ENCODE results near the gene FADS6.

FADS6 gene

DNA sequence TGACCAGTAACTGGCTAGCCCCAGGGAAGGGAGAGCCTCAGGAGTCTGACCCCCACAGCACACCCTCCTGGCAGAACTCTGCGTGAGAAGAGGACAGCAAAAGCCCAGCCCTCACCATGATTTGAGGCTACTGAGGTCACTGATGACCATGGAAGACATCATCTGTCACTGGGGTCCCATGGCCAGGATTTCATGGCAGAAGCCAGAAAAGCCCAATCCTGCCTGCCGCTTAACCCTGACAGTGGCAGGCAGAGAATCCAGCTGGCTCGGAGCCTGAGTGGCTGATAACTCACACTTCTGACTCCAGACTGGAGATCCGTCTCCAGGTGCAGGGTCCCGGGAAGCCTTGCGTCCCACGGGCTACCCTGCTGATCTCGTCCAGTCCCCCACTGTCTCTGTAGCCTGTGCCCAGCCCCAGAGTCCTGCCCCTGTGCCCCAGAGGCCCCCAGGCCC lies 51.3 kb downstream of the FADS6 start:
- TF ChIP-seq, protein P1, sequence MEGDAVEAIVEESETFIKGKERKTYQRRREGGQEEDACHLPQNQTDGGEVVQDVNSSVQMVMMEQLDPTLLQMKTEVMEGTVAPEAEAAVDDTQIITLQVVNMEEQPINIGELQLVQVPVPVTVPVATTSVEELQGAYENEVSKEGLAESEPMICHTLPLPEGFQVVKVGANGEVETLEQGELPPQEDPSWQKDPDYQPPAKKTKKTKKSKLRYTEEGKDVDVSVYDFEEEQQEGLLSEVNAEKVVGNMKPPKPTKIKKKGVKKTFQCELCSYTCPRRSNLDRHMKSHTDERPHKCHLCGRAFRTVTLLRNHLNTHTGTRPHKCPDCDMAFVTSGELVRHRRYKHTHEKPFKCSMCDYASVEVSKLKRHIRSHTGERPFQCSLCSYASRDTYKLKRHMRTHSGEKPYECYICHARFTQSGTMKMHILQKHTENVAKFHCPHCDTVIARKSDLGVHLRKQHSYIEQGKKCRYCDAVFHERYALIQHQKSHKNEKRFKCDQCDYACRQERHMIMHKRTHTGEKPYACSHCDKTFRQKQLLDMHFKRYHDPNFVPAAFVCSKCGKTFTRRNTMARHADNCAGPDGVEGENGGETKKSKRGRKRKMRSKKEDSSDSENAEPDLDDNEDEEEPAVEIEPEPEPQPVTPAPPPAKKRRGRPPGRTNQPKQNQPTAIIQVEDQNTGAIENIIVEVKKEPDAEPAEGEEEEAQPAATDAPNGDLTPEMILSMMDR (IDR thresholded peaks at IDR 0.05): no peak
- no peaks in the 10 kb centered on the region for H3K4me1 ChIP-seq
- no peak overlapping the region for H3K9ac ChIP-seq
- H3K4me3 ChIP-seq (ENCODE audit: low read depth, low read length): peak overlapping the region; percentile 16
- H3K4me2 ChIP-seq (ENCODE audit: low read length): peak overlapping the region; percentile 59
- H2AFZ ChIP-seq: peak overlapping the region; percentile 50
- no peaks in the 10 kb centered on the region for H3K79me2 ChIP-seq
- no peaks in the 10 kb centered on the region for H3K9me3 ChIP-seq (ENCODE audit: control insufficient read depth, low read length)
- no peak overlapping the region for H3K27ac ChIP-seq
- H3K36me3 ChIP-seq (ENCODE audit: control insufficient read depth, insufficient read depth, low read length): no peaks in the 10 kb centered on the region
- H3K27me3 ChIP-seq (ENCODE audit: control insufficient read depth, insufficient read depth, low read length): no peaks in the 10 kb centered on the region

GRCh38 chr17:74840989-74841666 lies 52.3 kb downstream of the FADS6 start:
- TF ChIP-seq, protein P1 (IDR thresholded peaks at IDR 0.05): no peak
- Histone ChIP-seq H3K36me3 (ENCODE audit: control insufficient read depth, insufficient read depth, low read length) (no peaks in the 10 kb centered on the region), H3K27ac (no peak overlapping the region), H3K4me1 (no peaks in the 10 kb centered on the region), H3K4me2 (ENCODE audit: low read length) (no peak overlapping the region), H3K27me3 (ENCODE audit: control insufficient read depth, insufficient read depth, low read length) (no peaks in the 10 kb centered on the region), H3K9me3 (ENCODE audit: control insufficient read depth, low read length) (no peaks in the 10 kb centered on the region), H3K4me3 (ENCODE audit: low read depth, low read length) (no peak overlapping the region), H3K9ac (no peak overlapping the region), H2AFZ (no peak overlapping the region), H3K79me2 (no peaks in the 10 kb centered on the region)

DNA sequence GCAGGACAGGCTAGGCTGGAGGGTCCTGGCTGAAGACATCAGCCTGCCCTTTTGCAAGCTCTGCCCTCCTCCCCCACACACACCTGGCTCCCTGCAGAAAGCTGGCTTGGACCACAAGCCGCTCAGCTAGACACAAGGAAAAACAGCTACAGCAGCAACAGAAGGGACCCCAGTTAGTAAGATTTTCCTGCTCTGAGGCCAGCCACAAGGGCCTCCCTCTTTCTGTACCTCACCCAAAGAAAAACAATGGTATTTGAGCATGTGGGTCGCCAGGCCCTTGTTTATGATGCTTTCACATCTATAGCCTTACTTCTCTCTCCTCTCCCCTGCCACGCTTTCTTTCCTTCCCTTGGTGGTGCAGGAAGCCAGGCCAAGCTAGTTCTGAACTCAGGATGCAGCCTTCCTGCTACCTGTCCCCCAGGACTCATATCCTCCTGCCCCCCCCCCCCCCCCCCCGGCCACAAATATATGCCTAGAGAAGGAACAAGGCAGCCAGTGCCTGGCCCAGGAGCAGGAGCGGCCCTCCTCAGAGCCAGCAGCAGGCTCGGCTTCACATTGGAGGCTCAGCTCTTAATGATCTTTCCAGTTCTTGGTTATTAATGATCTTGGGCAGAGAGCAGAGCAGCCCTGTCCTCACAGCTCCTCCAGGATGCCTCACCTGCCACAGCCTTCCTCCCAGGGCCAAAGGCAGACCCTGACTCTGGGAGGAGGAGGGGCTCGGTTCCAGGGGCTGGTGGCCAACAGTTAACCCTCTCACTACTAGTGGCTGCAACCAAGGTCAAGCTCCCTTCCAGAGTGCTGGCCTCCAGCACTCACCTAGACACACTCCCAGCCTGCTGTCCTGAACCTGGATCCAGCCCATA lies 53.2 kb downstream of the FADS6 start:
- Histone ChIP-seq H3K4me1 (no peaks in the 10 kb centered on the region), H3K4me3 (ENCODE audit: low read depth, low read length) (no peak overlapping the region), H3K27me3 (ENCODE audit: control insufficient read depth, insufficient read depth, low read length) (no peaks in the 10 kb centered on the region), H3K36me3 (ENCODE audit: control insufficient read depth, insufficient read depth, low read length) (no peaks in the 10 kb centered on the region), H3K9ac (no peak overlapping the region), H3K79me2 (no peaks in the 10 kb centered on the region), H3K9me3 (ENCODE audit: control insufficient read depth, low read length) (no peaks in the 10 kb centered on the region), H3K27ac (no peak overlapping the region), H3K4me2 (ENCODE audit: low read length) (no peak overlapping the region), H2AFZ (no peak overlapping the region)
- TF ChIP-seq, protein P1 (IDR thresholded peaks at IDR 0.05): no peak

- no peak overlapping the region for H2AFZ ChIP-seq
- H3K79me2 ChIP-seq: no peaks in the 10 kb centered on the region
- H3K27ac ChIP-seq: no peak overlapping the region
- H3K9ac ChIP-seq: no peak overlapping the region
- H3K4me2 ChIP-seq (ENCODE audit: low read length): no peak overlapping the region
- H3K4me3 ChIP-seq (ENCODE audit: low read depth, low read length): no peak overlapping the region
- TF ChIP-seq, protein P1 (IDR thresholded peaks at IDR 0.05): no peak
- H3K27me3 ChIP-seq (ENCODE audit: control insufficient read depth, insufficient read depth, low read length): no peaks in the 10 kb centered on the region
- H3K36me3 ChIP-seq (ENCODE audit: control insufficient read depth, insufficient read depth, low read length): no peaks in the 10 kb centered on the region
- H3K4me1 ChIP-seq: no peaks in the 10 kb centered on the region
- no peaks in the 10 kb centered on the region for H3K9me3 ChIP-seq (ENCODE audit: control insufficient read depth, low read length)
Measured at GRCh38 chr17:74838274-74838673, 55.2 kb downstream of the FADS6 start.
